Activated T-cell treated with anti-CD3 and anti-CD28 coated beads, Interleukin-2, amount 50 U/mL, for 72 hours (primary cell): ENCODE data around the gene ZFP36. TPM values are rescaled to one million over a fixed set of nuclear protein-coding genes. Genes with fewer than 3 reads are reported as not detected.

Experiments
- ATAC-seq, 2 donors: fragments of 150-1000 bp; cut with Tn5 transposase; replicated peaks in 1 of 2; 2 replicates each; pipeline ENCODE4 v1.10.0; 2021; ENCODE audit warnings: moderate library complexity in 2 of 2, mild to moderate bottlenecking in 1 of 2
- DNase-seq, 2 donors: peaks; one replicate each; pipeline ENCODE4 v3.0.0; 2021 to 2022; ENCODE audit warnings: mixed read lengths in 1 of 2
- H3K27ac Mint-ChIP-seq: one replicate; pipeline ENCODE4 v1.8.0; 2022; ENCODE audit warnings: mild to moderate bottlenecking, moderate library complexity, mixed read lengths
- H3K27me3 Mint-ChIP-seq: one replicate; pipeline ENCODE4 v1.8.0; 2022; ENCODE audit warnings: low read depth, mixed read lengths
- H3K36me3 Mint-ChIP-seq, 2 donors: one replicate each; pipeline ENCODE4 v1.8.0; 2022; ENCODE audit warnings: mixed read lengths in 2 of 2, mild to moderate bottlenecking in 1 of 2; ENCODE audit not compliant: insufficient read depth in 2 of 2
- H3K4me1 Mint-ChIP-seq: one replicate; pipeline ENCODE4 v1.8.0; 2022; ENCODE audit warnings: low read depth, mixed read lengths
- H3K4me3 Mint-ChIP-seq, 2 donors: one replicate each; pipeline ENCODE4 v1.8.0; 2022; ENCODE audit warnings: mild to moderate bottlenecking in 2 of 2, mixed read lengths in 2 of 2, moderate library complexity in 2 of 2
- H3K9me3 Mint-ChIP-seq, 2 donors: one replicate each; pipeline ENCODE4 v1.8.0; 2022; ENCODE audit warnings: mixed read lengths in 2 of 2
- total RNA-seq, 2 donors: library from RNA; stranded (reverse); gene quantifications; one replicate each; pipeline ENCODE4 v1.2.3, GENCODE V29; 2022

ZFP36 gene
- total RNA-seq, 2 donors from 2014 or later: 81.4 to 108 TPM

DNA sequence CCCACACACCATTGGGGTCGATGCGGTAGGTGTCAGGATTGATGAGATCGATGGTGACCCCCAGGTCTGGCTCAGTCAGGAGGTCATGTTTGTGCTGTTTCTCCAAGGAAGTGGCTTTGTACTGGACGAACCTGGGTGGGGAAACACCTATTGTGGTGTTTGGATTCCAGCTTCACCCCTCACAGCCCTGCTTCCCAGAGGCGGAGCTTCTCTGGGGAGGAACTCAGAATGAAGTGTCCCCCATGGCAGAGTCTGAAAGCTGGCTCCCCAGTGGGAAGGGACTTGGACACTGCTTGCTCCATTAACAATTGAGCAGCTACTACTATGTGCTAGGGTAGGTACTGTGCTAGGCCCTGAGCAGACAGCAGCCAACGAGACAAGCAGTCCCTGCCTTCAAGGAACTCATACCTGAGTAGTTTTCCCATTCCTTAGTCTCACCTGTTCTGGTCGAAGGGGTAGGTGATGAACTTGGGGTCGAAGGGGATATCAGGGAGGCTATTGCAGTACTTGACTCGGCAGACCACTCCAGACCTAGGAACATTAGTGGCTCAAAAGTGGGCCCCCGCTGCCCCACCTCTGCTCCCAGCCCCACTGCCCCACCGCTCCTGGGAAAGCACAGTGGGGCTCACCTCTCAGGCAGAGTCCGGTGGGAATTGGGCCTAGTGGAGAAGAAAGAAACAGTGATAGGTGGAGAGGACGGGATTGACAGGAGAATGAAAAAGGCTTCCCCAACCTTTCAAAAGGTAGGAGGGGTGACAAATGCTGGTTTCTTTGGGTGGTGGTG is 16.8 kb upstream of the ZFP36 start:
- DNase-seq (no peak), ATAC-seq (no peak)
- H3K4me1 Mint-ChIP-seq: peaks cover 44% of the 10 kb centered on the region
- H3K9me3 Mint-ChIP-seq: no peaks in the 10 kb centered on the region
- peaks cover 11 to 31% of the 10 kb centered on the region in 2 donors for H3K36me3 Mint-ChIP-seq
- peak overlapping the region; percentile 99 for H3K4me3 Mint-ChIP-seq
- H3K27ac Mint-ChIP-seq: peak overlapping the region; percentile 95
- no peaks in the 10 kb centered on the region for H3K27me3 Mint-ChIP-seq

DNA sequence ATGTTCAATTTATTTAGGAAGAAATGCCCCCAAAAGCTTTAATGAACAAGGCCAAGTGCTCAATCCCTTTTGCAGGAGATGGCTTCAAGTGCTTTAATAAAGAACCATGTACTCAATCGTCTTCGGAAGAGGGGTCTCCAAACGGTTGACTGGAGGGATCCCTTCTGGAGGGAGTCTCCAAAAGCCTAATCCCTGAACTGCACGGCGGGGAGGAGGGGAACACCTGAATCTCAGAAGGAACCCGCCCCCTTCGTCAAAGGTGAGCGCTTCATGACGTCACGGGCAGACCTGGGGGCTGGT is 16.2 kb upstream of the ZFP36 start:
- Mint-ChIP-seq H3K4me1 (peaks cover 46% of the 10 kb centered on the region), H3K27me3 (no peaks in the 10 kb centered on the region), H3K36me3 (peaks cover 11 to 34% of the 10 kb centered on the region in 2 donors), H3K9me3 (no peaks in the 10 kb centered on the region), H3K27ac (peak overlapping the region; percentile 95), H3K4me3 (peak overlapping the region; percentile 99)
- ATAC-seq: no peak
- DNase-seq: no peak

DNA sequence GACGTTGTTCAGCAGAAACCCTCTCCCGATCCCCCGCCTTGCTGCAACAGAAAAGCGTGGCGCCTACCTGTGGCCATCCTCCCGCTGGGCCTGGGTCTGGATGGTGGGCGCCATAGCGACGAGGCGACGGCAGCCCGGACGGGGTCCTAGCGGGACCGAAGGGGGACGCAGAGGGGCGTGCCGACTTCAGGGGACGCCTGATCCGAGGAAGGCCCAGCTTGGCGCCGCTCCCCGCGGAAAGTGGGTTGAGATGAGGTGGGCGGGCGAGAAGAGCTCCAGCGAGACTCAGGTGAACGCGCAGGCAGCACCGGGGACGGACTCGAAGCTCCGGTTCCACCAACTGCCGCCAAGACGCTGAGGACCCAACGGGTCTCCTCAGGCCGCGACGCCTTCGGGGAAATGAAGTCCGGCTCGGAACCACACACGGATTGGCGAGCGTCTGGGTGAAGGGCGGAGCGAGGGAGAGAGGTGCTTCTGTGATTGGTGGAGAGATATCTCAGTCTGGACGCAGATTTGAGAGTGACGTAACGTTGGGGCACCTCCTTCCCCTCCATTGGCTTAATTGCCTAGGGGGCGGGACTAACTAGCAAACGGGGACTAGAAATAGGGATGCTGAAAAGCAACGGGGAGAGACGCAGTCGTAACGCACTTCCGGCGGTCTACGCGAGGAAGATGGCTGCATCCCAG is 15.8 kb upstream of the ZFP36 start, which contains the start of the genes MED29 and PAF1:
MED29 (plus strand) TSS at position 628 of the 687 bp plus-strand sequence; CDS start at position 673, 45 bp downstream.
PAF1 (minus strand) TSS at position 356 of the 687 bp plus-strand sequence; CDS start at position 114, 242 bp downstream.
- peak; percentile 94 to 95 for ATAC-seq

DNA sequence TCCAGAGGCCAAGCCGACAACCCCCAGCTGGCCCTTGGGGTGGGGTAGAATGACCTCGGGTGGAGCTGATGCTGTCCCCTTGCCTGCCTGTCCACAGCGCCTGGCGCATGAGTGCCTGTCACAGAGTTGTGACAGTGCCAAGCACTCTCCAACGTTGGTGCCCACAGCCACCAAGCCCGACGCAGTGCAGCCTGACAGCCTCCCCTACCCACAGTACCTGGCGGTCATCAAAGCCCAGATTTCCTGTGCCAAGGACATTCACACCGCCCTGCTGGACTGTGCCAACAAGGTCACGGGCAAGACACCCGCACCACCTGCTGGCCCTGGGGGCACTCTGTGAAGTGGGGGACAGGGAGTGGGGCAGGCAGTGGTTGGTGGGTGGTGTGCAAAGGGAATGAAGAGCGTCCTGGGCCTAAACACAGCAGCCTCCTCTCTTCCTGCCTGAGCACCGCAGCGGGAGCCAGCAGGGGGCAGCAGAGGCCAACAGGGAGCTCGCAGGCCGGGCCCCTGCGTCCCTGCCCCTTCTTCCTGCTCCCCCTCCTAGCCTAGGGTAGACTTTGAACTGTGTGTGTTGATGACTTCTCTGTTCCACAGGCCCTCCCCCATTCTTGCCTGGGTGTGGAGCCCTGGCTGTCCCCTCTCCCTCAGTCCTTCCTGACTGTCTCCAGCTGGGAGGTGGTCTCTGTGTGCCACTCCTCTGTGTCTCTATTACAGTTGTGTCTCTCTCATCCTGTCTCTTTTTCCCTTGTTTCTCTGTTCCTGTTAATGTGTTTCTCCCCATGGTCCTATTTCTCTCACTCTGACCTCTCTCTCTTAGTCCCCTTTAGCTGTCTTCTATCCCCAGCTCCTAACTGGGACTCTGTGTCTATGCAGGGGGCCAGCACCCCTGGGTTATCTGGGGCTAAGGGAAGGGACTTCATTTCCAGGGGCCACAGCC is 9.0 kb upstream of the ZFP36 start:
- peak; percentile 42 to 48 for ATAC-seq
- Mint-ChIP-seq H3K9me3 (no peaks in the 10 kb centered on the region), H3K36me3 (peaks cover 0 to 11% of the 10 kb centered on the region in 2 donors), H3K27ac (peak overlapping the region; percentile 53), H3K4me3 (peak overlapping the region; percentile 43 to 45), H3K27me3 (no peaks in the 10 kb centered on the region), H3K4me1 (peaks cover 79% of the 10 kb centered on the region)
- DNase-seq: peak; percentile 93 to 97

More for the DNA sequence above, 15.8 kb upstream of the ZFP36 start, which contains the start of the genes MED29 and PAF1:
- Mint-ChIP-seq H3K36me3 (peaks cover 11 to 36% of the 10 kb centered on the region in 2 donors), H3K27ac (peak within 1 kb of the TSS; percentile 95), H3K9me3 (no peaks in the 10 kb centered on the region), H3K4me1 (peaks cover 51% of the 10 kb centered on the region), H3K4me3 (peak within 1 kb of the TSS; percentile 99), H3K27me3 (no peaks in the 10 kb centered on the region)
- peak; percentile 95 to 97 for DNase-seq

DNA sequence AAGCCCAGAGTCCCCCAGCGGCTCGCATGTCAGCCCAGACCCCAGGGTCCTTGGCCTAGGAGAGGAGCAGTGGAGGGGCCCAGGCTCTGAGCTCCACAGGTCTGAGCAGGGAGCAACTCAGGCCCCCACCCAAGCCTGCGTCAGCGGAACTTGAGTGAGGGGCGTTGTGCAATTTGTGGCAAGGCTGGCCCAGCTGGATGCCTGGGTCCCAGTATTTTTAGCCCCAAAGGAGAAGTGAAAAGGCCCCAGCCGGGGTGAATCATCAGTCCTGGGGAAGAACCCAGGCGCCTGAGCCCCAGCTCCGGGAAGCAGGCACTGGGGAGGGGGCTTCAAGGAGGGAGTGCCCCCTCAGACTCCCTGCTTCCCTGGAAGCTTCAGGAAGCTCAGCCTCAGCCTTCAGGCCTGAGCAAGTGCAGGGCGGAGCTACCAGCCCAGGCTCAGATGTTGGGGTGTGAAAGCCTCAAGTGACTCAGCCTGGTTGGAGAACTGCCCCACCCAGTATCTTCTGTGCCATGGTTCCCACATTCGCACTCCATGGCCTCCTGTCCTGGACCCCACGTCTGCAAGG is 8.3 kb upstream of the ZFP36 start:
- peak; percentile 68 to 73 for DNase-seq
- Mint-ChIP-seq H3K27ac (peak overlapping the region; percentile 53), H3K4me3 (peak overlapping the region; percentile 43 to 45), H3K9me3 (no peaks in the 10 kb centered on the region), H3K27me3 (no peaks in the 10 kb centered on the region), H3K4me1 (peaks cover 77% of the 10 kb centered on the region), H3K36me3 (peaks cover 0 to 9% of the 10 kb centered on the region in 2 donors)
- peak in 1 of 2 donors; percentile 10 for ATAC-seq

DNA sequence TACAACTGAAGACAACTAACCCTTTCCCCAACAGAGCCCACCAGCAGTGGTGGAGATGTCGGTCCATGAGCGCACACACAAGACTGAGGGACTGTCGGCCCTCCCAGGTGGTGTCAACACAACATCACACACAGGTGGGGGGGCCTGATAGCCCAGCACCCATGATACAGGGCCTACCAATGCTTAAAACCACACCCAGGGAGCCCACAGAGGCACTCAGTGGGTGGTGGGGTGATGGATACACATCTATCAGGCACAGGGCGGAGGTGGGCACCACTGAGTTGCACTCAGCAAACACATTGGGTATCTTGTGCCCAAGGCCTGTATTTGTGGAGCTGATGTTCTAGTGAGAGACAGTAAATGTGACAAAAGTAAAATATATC is 7.0 kb upstream of the ZFP36 start:
- ATAC-seq (no peak), DNase-seq (no peak)
- H3K36me3 Mint-ChIP-seq: peaks cover 0 to 5% of the 10 kb centered on the region in 2 donors
- peaks cover 78% of the 10 kb centered on the region for H3K4me1 Mint-ChIP-seq
- H3K9me3 Mint-ChIP-seq: no peaks in the 10 kb centered on the region
- peak overlapping the region; percentile 21 for H3K27ac Mint-ChIP-seq
- H3K4me3 Mint-ChIP-seq: peak overlapping the region; percentile 40
- H3K27me3 Mint-ChIP-seq: no peaks in the 10 kb centered on the region

DNA sequence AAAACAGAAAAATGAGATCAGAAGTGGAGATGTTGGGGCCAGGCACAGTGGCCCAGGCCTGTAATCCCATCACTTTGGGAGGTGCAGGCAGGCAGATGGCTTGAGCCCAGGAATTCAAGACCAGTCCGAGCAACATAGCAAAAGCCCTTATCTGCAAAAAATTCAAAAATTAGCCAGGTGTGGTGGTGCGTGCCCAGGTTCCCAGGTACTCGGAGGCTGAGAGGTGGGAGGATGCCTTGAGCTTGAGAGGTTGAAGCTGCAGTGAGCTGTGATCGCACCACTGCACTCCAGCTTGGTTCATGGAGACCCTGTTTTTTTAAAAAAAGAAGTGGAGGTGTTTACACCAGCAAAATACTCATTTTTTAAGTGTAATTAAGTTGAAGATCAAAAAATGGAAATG is 6.6 kb upstream of the ZFP36 start:
- no peak for ATAC-seq
- H3K27me3 Mint-ChIP-seq: no peaks in the 10 kb centered on the region
- DNase-seq: no peak
- H3K27ac Mint-ChIP-seq: peak overlapping the region; percentile 30
- peaks cover 0 to 5% of the 10 kb centered on the region in 2 donors for H3K36me3 Mint-ChIP-seq
- H3K4me3 Mint-ChIP-seq: peak overlapping the region; percentile 40
- H3K9me3 Mint-ChIP-seq: no peaks in the 10 kb centered on the region
- H3K4me1 Mint-ChIP-seq: peaks cover 82% of the 10 kb centered on the region

DNA sequence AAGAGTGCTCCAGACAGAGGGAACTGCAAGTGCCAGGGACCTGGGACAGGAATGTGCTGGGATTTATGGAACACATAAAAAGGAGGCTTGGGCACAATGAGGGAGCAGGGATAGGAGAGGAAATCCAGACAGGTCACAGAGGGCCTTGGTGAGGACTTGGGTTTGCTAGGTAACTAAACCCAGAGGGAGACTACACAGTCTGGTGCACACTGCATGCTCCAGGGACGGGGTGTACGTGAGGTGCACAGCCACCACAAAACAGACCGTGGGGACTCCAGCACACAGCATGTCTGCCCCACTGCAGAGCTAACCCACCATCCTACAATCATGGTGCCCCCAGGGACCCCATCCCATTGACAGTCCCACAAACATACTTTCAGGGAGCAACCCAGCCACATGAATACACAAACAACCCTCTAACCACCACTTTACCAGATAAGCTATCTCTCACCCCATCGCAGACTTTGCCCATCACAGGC is 5.5 kb upstream of the ZFP36 start:
- peaks cover 85% of the 10 kb centered on the region for H3K4me1 Mint-ChIP-seq
- H3K27ac Mint-ChIP-seq: peak overlapping the region; percentile 90
- ATAC-seq (peak in 1 of 2 donors; percentile 16), DNase-seq (no peak)
- no peaks in the 10 kb centered on the region for H3K9me3 Mint-ChIP-seq
- H3K36me3 Mint-ChIP-seq: peaks cover under 1% of the 10 kb centered on the region in 2 donors
- peak overlapping the region; percentile 43 to 100 for H3K4me3 Mint-ChIP-seq
- no peaks in the 10 kb centered on the region for H3K27me3 Mint-ChIP-seq

DNA sequence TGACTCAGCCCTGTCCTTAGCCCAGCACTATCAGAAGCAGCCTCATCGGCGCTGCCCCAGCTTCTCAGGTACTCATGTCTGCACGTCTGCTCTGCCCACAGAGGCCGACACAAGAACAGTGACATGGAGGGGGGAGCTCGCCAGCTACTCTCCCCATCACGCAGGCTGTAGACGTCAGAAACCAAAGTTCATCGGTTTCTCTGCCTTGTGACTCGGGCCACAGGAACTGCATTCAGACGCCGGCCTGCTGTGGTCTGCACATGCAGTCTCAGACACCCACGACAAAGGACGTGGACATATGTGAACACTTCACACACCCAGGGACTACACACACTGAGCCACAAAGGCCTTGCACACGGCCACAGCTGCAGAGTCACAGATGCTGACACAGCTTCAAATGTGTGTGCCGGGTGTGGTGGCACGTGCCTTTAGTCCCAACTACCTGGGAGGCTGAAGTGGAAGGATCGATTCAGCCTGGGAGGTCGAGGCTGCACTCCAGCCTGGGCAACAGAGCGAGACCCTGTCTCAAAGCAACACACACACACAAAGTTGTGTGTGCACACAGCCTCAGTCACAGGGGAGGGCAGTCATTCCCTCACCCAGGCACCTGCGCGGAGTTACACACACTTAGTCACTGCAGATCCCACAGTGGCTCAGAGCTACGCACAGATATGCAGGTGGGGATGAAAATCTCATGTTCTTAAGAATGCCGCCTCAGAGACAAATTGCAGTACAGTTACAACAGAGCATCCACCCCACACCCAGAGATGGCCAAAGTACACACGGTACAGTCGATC is 4.9 kb upstream of the ZFP36 start:
- Mint-ChIP-seq H3K36me3 (peaks cover 2% of the 10 kb centered on the region in 2 donors), H3K4me3 (peak overlapping the region; percentile 43 to 100), H3K27ac (peak overlapping the region; percentile 90), H3K4me1 (peaks cover 88% of the 10 kb centered on the region), H3K27me3 (no peaks in the 10 kb centered on the region), H3K9me3 (no peaks in the 10 kb centered on the region)
- DNase-seq (peak; percentile 86 to 94), ATAC-seq (peak; percentile 69 to 72)

DNA sequence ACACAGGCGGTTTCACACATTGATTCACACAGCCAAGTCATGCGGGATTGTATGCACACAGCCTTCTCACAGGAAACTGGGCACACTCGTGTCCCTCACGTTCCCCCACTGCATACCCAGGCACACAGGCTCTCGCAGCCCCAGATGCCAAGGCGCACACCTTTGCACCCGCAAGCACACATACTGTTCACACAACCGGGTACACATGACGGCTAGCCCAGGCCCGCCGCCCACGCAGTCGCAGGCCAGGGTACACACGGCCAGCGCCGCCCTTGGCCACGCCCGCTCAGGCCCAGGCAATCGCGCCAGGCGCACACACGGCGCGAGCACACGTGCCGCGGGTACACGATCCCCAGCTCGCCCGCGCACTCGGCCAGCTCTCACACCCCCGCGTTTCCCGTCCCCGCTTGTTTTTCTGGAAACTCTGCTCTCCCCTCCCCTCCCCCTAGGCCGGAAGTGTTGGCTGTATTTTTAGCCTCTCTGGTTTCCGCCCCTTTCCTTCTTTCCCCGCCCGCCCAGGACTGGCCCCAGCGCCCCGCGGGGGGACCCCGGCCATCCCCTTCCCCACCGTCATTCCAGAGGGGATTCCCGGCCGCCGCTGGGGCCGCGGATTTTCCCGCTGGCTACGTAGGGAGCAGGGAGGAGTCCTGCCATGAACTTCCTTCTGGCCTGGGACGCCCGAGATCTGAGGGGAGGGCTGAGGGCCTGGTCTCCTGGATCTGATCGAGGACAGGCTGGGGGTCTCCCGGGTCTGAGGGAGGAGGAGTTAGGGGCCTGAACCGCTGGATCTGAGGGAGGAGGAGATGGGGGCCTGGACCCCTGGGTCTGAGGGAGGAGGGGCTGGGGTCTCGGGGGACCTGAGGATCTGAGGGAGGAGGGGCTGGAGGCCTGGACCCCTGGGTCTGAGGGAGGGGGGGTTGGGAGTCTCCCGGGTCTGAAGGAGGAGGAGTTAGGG is 4.0 kb upstream of the ZFP36 start:
- ATAC-seq: peak; percentile 5 to 12
- DNase-seq: peak; percentile 89
- H3K4me1 Mint-ChIP-seq: peaks cover 79% of the 10 kb centered on the region
- H3K9me3 Mint-ChIP-seq: no peaks in the 10 kb centered on the region
- peaks cover 2 to 7% of the 10 kb centered on the region in 2 donors for H3K36me3 Mint-ChIP-seq
- H3K4me3 Mint-ChIP-seq: peak overlapping the region; percentile 43 to 100
- H3K27me3 Mint-ChIP-seq: no peaks in the 10 kb centered on the region
- H3K27ac Mint-ChIP-seq: peak overlapping the region; percentile 90
